Measurements from ENCODE around the gene ANAPC5. TPM values are rescaled to one million over a fixed set of nuclear protein-coding genes. Genes with fewer than 3 reads are reported as not detected.

Gene ANAPC5
- total RNA-seq, 1 experiment from 2014 or later: 101 TPM

GRCh38 chr12:121300083-121300819, 52.0 kb downstream of the ANAPC5 start:
- H3K56ac ChIP-seq (ENCODE audit: insufficient read length, low read depth, low read length): no peak overlapping the region
- H3K4me1 Mint-ChIP-seq: peaks cover 3 to 6% of the 10 kb centered on the region in 2 experiments
- H3K23me2 ChIP-seq (ENCODE audit: insufficient read length, low read depth, low read length, poor library complexity, severe bottlenecking): peaks cover 14% of the 10 kb centered on the region
- no peak overlapping the region for H2BK120ac ChIP-seq (ENCODE audit: low read depth, low read length, poor library complexity, severe bottlenecking)
- TF ChIP-seq, protein P1, sequence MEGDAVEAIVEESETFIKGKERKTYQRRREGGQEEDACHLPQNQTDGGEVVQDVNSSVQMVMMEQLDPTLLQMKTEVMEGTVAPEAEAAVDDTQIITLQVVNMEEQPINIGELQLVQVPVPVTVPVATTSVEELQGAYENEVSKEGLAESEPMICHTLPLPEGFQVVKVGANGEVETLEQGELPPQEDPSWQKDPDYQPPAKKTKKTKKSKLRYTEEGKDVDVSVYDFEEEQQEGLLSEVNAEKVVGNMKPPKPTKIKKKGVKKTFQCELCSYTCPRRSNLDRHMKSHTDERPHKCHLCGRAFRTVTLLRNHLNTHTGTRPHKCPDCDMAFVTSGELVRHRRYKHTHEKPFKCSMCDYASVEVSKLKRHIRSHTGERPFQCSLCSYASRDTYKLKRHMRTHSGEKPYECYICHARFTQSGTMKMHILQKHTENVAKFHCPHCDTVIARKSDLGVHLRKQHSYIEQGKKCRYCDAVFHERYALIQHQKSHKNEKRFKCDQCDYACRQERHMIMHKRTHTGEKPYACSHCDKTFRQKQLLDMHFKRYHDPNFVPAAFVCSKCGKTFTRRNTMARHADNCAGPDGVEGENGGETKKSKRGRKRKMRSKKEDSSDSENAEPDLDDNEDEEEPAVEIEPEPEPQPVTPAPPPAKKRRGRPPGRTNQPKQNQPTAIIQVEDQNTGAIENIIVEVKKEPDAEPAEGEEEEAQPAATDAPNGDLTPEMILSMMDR (conservative IDR thresholded peaks at IDR 0.05): no peak
- no peak overlapping the region for H3K9ac ChIP-seq (ENCODE audit: extremely low read depth, insufficient read length, low read length)
- H3K14ac ChIP-seq (ENCODE audit: insufficient read depth, low read length): no peak overlapping the region
- peaks cover under 1% of the 10 kb centered on the region; the same call in 1 of the 2 replicates for H3K79me2 ChIP-seq (ENCODE audit: insufficient read depth, low read length)
- no peak overlapping the region for H3K18ac ChIP-seq (ENCODE audit: insufficient read length, low read depth, low read length)
- no CpG with 5 or more reads among the region's 4 CpGs for WGBS (ENCODE audit: extremely low coverage, insufficient read length, low lambda C conversion rate)
- H3K27me3 ChIP-seq (ENCODE audit: insufficient read depth, low read length): no peaks in the 10 kb centered on the region
- H3K79me1 ChIP-seq (ENCODE audit: insufficient read depth, low read depth, low read length, poor library complexity, severe bottlenecking): no peaks in the 10 kb centered on the region
- H3K4me1 ChIP-seq (ENCODE audit: insufficient read depth, low read length): peaks cover under 1% of the 10 kb centered on the region; the same call in 1 of the 2 replicates
- no peak overlapping the region for H4K5ac ChIP-seq (ENCODE audit: insufficient read length, low read depth, low read length)
- no peak overlapping the region for H3K4ac ChIP-seq (ENCODE audit: low read depth, low read length)
- H4K20me1 ChIP-seq (ENCODE audit: control insufficient read depth, insufficient read depth, insufficient read length): no peaks in the 10 kb centered on the region
- no peak overlapping the region for H3K27ac Mint-ChIP-seq
- no peak overlapping the region for H3K4me3 Mint-ChIP-seq
- H4K8ac ChIP-seq (replicated peaks; ENCODE audit: insufficient read length, low read depth, low read length): no peak overlapping the region
- DNase-seq: no peak
- H3K36me3 Mint-ChIP-seq (ENCODE audit: insufficient read depth in 1 of 3, low read depth in 3 of 3): no peaks in the 10 kb centered on the region
- H3K9me3 Mint-ChIP-seq: no peaks in the 10 kb centered on the region; a peak in 1 of 5 replicates
- H3K23ac ChIP-seq (ENCODE audit: insufficient read length, low read depth, low read length): no peak overlapping the region
- H2BK20ac ChIP-seq (ENCODE audit: low read depth, low read length, poor library complexity, severe bottlenecking): no peak overlapping the region
- H2AK5ac ChIP-seq (ENCODE audit: insufficient read length, low read length): no peak overlapping the region
- no peak overlapping the region for H3K27ac ChIP-seq (ENCODE audit: insufficient read length, low read depth, low read length)
- H3K4me2 ChIP-seq (ENCODE audit: insufficient read depth, insufficient read length, low read length): no peak overlapping the region
- H2AFZ ChIP-seq (ENCODE audit: low read length): no peak overlapping the region
- no peak overlapping the region for H3T11ph ChIP-seq (ENCODE audit: low read length)
- H2BK12ac ChIP-seq (ENCODE audit: insufficient read length, low read depth, low read length): no peak overlapping the region
- no peak overlapping the region for H2BK15ac ChIP-seq (ENCODE audit: low read depth, low read length)
- H3K9me3 ChIP-seq (ENCODE audit: control insufficient read depth, low read depth, low read length): no peaks in the 10 kb centered on the region
- no peak overlapping the region for H2BK5ac ChIP-seq (ENCODE audit: insufficient read length, low read length)
- no peak overlapping the region for H4K91ac ChIP-seq (ENCODE audit: insufficient read length, low read depth, low read length)
- H3K27me3 Mint-ChIP-seq (ENCODE audit: low read depth): no peaks in the 10 kb centered on the region
